ENCODE measurements around the gene SYNM. TPM values are rescaled to one million over a fixed set of nuclear protein-coding genes. Genes with fewer than 3 reads are reported as not detected.
"Not testable (repeated sequence)": the region's sequence is repeated elsewhere in the genome, so short reads cannot be mapped to it uniquely, and the experiment has no call there.

The SYNM gene
- total and polyA plus RNA-seq, 2 donors from 2014 or later: 4.5 to 23.2 TPM

GRCh38 chr15:99074446-99074845, 30.4 kb upstream of the SYNM start:
- Histone ChIP-seq H3K4me3 (ENCODE audit: low read length in 3 of 3) (no peak overlapping the region), H3K9ac (ENCODE audit: low read length in 3 of 3) (no peak overlapping the region), H3K9me3 (ENCODE audit: control insufficient read depth in 2 of 3, insufficient read depth in 1 of 3, low read length in 3 of 3) (no peaks in the 10 kb centered on the region), H3K27me3 (ENCODE audit: control insufficient read depth, insufficient read depth, low read length) (no peaks in the 10 kb centered on the region), H3K4me1 (ENCODE audit: control insufficient read depth in 2 of 3, insufficient read depth in 2 of 3, low read depth in 1 of 3, low read length in 3 of 3) (no peaks in the 10 kb centered on the region), H3K36me3 (ENCODE audit: control insufficient read depth in 2 of 3, insufficient read depth in 3 of 3, low read length in 3 of 3) (no peaks in the 10 kb centered on the region), H3K27ac (ENCODE audit: low read depth in 2 of 2, low read length in 2 of 2) (no peak overlapping the region)
- FAIRE-seq (no peak), DNase-seq (no peak)
- intact Hi-C loops (cut with DNase I): loop anchor here (10.0 kb wide), 1 partner anchor 550 kb away; no protein-coding TSS in a partner anchor
- TF ChIP-seq CTCF (IDR thresholded peaks at IDR 0.05; ENCODE audit: borderline replicate concordance, extremely low read depth, insufficient read depth): no peak

DNA sequence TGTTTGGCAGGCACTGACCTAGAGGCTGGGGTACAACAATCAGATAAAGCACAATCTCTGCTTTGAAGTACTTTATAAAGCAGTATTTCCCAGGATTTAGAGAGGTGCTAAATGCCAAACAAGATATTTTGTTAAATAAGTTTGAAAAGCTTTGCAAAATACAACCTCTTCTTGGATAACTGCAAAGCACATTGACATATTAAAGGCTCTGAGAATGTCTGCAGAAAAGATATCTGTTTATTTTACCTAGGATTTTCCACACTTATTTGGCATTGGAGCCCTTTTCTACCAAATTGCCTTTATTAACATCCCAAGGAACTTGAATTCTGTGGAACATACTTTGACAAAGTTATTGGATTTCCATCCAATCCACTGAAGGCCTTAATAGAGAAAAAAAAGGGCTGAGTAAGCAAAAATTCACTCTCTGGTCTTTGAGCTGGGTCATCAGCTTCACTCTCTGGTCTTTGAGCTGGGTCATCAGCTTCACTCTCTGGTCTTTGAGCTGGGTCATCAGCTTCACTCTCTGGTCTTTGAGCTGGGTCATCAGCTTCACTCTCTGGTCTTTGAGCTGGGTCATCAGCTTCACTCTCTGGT, 29.7 kb upstream of the SYNM start:
- H3K27me3 ChIP-seq (ENCODE audit: control insufficient read depth, insufficient read depth, low read length); H3K4me3 ChIP-seq (ENCODE audit: low read length in 3 of 3); FAIRE-seq; H3K9ac ChIP-seq (ENCODE audit: low read length in 3 of 3); H3K9me3 ChIP-seq (ENCODE audit: control insufficient read depth in 2 of 3, insufficient read depth in 1 of 3, low read length in 3 of 3); H3K27ac ChIP-seq (ENCODE audit: low read depth in 2 of 2, low read length in 2 of 2); DNase-seq; H3K36me3 ChIP-seq (ENCODE audit: control insufficient read depth in 2 of 3, insufficient read depth in 3 of 3, low read length in 3 of 3); H3K4me1 ChIP-seq (ENCODE audit: control insufficient read depth in 2 of 3, insufficient read depth in 2 of 3, low read depth in 1 of 3, low read length in 3 of 3): not testable (repeated sequence)
- intact Hi-C loops (cut with DNase I): loop anchor here (10.0 kb wide), 1 partner anchor 550 kb away; no protein-coding TSS in a partner anchor

DNA sequence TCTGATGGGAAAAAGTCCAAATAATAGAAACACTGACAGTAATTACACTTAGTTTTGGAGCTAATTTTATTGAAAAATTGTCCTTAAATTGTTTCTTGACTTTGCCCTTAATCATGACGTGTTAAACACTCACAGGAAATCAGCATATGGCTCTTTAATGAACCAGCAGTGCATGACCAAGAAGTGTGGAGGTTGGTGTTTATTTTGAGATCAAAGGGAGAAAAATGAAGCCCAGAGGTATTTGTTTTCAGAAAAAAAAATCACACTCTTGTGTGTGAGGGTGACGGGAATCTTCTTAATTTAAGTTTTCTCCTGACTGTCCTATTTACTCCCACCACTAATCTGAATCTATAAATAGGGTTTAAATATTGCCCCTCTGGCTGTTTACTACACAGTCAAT, 28.8 kb upstream of the SYNM start:
- Histone ChIP-seq H3K4me3 (ENCODE audit: low read length in 3 of 3) (peak overlapping the region in 1 of 3 donors; percentile 72), H3K27ac (ENCODE audit: low read depth in 2 of 2, low read length in 2 of 2) (no peak overlapping the region), H3K36me3 (ENCODE audit: control insufficient read depth in 2 of 3, insufficient read depth in 3 of 3, low read length in 3 of 3) (no peaks in the 10 kb centered on the region), H3K4me1 (ENCODE audit: control insufficient read depth in 2 of 3, insufficient read depth in 2 of 3, low read depth in 1 of 3, low read length in 3 of 3) (no peaks in the 10 kb centered on the region), H3K9ac (ENCODE audit: low read length in 3 of 3) (no peak overlapping the region), H3K27me3 (ENCODE audit: control insufficient read depth, insufficient read depth, low read length) (no peaks in the 10 kb centered on the region), H3K9me3 (ENCODE audit: control insufficient read depth in 2 of 3, insufficient read depth in 1 of 3, low read length in 3 of 3) (no peaks in the 10 kb centered on the region)
- intact Hi-C loops (cut with DNase I): loop anchor here (10.0 kb wide), 1 partner anchor 551 kb away; no protein-coding TSS in a partner anchor
- no peak for TF ChIP-seq CTCF (IDR thresholded peaks at IDR 0.05; ENCODE audit: borderline replicate concordance, extremely low read depth, insufficient read depth)
- FAIRE-seq: no peak
- no peak for DNase-seq

- intact Hi-C loops (cut with DNase I): loop anchor here (10.0 kb wide), 1 partner anchor 552 kb away; no protein-coding TSS in a partner anchor
These were observed 28.1 kb upstream of the SYNM start for GRCh38 chr15:99076555-99077308.

More at GRCh38 chr15:99076555-99077308, 28.1 kb upstream of the SYNM start:
- Histone ChIP-seq H3K4me3 (ENCODE audit: low read length in 3 of 3) (peak overlapping the region; percentile 44 to 72 (median 68)), H3K36me3 (ENCODE audit: control insufficient read depth in 2 of 3, insufficient read depth in 3 of 3, low read length in 3 of 3) (no peaks in the 10 kb centered on the region), H3K27ac (ENCODE audit: low read depth in 2 of 2, low read length in 2 of 2) (no peak overlapping the region), H3K27me3 (ENCODE audit: control insufficient read depth, insufficient read depth, low read length) (no peaks in the 10 kb centered on the region), H3K9ac (ENCODE audit: low read length in 3 of 3) (peak overlapping the region in 2 of 3 donors; percentile 6 to 70), H3K4me1 (ENCODE audit: control insufficient read depth in 2 of 3, insufficient read depth in 2 of 3, low read depth in 1 of 3, low read length in 3 of 3) (no peaks in the 10 kb centered on the region), H3K9me3 (ENCODE audit: control insufficient read depth in 2 of 3, insufficient read depth in 1 of 3, low read length in 3 of 3) (no peaks in the 10 kb centered on the region)
- TF ChIP-seq CTCF (IDR thresholded peaks at IDR 0.05; ENCODE audit: borderline replicate concordance, extremely low read depth, insufficient read depth): peak; percentile 82
- peak in 4 of 5 donors; percentile 68 to 90 (median 78) for DNase-seq
- peak; percentile 27 for FAIRE-seq

All from kidney (tissue), 14 donors.